ENCODE data around the gene PAXIP1.

DNA sequence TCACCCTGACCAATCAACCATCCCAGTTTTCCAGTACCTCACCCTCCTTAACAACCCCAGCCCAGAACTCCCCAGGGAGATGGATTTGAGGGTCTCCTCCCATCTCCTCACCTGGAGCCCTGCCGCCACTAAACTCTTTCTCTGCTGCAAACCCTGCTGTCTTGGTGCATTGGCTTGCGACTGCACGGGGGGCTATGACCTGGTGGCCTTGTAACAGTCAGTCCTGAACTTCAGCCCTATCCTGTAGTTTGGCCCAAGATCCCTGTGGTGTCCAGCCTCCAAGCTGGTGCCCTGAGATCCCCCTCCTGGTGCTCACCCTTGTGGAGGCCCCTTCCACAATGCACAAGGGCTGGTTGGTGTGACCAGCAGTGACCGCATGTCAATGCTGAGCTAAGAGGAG lies 91.9 kb downstream of the PAXIP1 start:
- TF ChIP-seq POLR2AphosphoS5 (IDR thresholded peaks at IDR 0.05; ENCODE audit: low read depth, low read length) (no peak), SIN3A (IDR thresholded peaks at IDR 0.05; ENCODE audit: borderline replicate concordance, insufficient read depth, low read length) (no peak), REST (IDR thresholded peaks at IDR 0.05; ENCODE audit: insufficient read depth in 1 of 2, low read depth in 2 of 2, low read length in 2 of 2) (no peak), TAF1 (IDR thresholded peaks at IDR 0.05; ENCODE audit: borderline replicate concordance, insufficient read depth, low read length) (no peak), FOXP2 (optimal IDR thresholded peaks at IDR 0.05; ENCODE audit: borderline replicate concordance, extremely low read depth, extremely low read length, insufficient read depth) (no peak)

Measured in PFSK-1 (cell line).